Activated naive CD8-positive, alpha-beta T cell treated with anti-CD3 and anti-CD28 coated beads, Interleukin-2, amount 10 ng/mL, durations not matched to agents 7 days and 5 days (primary cell): Measurements from ENCODE around the gene LAMA2. TPM values are rescaled to one million over a fixed set of nuclear protein-coding genes. Genes with fewer than 3 reads are reported as not detected.

Experiments
- ATAC-seq: fragments of 150-1000 bp; cut with Tn5 transposase; one replicate; pipeline ENCODE4 v1.10.0; 2021; ENCODE audit warnings: low read depth, moderate library complexity
- POLR2A ChIA-PET: fragments of 350-600 bp; sonication (Branson Sonifier 250); formaldehyde crosslinking; loops from one replicate; lab custom pipeline; 2021; ENCODE audit warnings: antibody characterized with exemption; lab: Charles Lee
- DNase-seq: peaks from one replicate; pipeline ENCODE4 v3.0.0; 2021
- H3K27ac Mint-ChIP-seq: one replicate; pipeline ENCODE4 v1.8.0; 2022; ENCODE audit warnings: mild to moderate bottlenecking, mixed read lengths
- H3K27me3 Mint-ChIP-seq: one replicate; pipeline ENCODE4 v1.8.0; 2022; ENCODE audit warnings: mild to moderate bottlenecking, moderate library complexity, mixed read lengths
- H3K36me3 Mint-ChIP-seq: one replicate; pipeline ENCODE4 v1.8.0; 2021; ENCODE audit warnings: mild to moderate bottlenecking, mixed read lengths
- H3K4me1 Mint-ChIP-seq: one replicate; pipeline ENCODE4 v1.8.0; 2021; ENCODE audit warnings: mixed read lengths
- H3K4me3 Mint-ChIP-seq: one replicate; pipeline ENCODE4 v1.8.0; 2022; ENCODE audit warnings: mild to moderate bottlenecking, moderate library complexity, mixed read lengths
- H3K9me3 Mint-ChIP-seq: one replicate; pipeline ENCODE4 v1.8.0; 2021; ENCODE audit warnings: mixed read lengths
- total RNA-seq, 2 experiments: library from RNA; stranded (reverse); gene quantifications; one replicate each; pipeline ENCODE4 v1.2.3, GENCODE V29; 2021

The LAMA2 gene
- total RNA-seq, 2 experiments from 2014 or later = not detected

GRCh38 chr6:129544892-129545612 lies 662.1 kb downstream of the LAMA2 start:
- POLR2A ChIA-PET = no interaction called here
- Mint-ChIP-seq H3K27me3 (no peaks in the 10 kb centered on the region), H3K9me3 (peaks cover 2% of the 10 kb centered on the region), H3K4me1 (no peaks in the 10 kb centered on the region), H3K4me3 (no peak overlapping the region), H3K27ac (no peak overlapping the region), H3K36me3 (peaks cover 6% of the 10 kb centered on the region)
- ATAC-seq (no peak), DNase-seq (no peak)

GRCh38 chr6:129546702-129547101 lies 663.8 kb downstream of the LAMA2 start:
- no peaks in the 10 kb centered on the region for H3K4me1 Mint-ChIP-seq

DNA sequence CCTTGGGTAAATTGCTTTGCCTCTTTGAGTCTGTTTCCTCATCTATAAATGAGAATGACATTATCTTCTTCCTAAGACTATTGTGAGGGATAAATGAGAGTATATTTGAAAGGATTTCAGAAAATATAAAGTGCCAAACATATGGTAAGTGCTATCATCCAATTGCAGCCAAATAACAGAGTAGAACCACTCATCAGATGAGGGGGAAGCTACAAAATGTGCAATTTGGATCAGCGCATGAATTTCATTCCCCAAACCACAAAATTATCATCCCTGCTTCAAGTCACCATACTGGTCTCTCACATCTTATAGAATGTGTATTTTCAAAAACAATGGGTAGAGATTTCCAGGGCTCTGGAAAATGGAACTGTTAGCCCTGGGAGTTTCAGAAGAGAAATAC lies 668.5 kb downstream of the LAMA2 start:
- Mint-ChIP-seq H3K9me3 (no peaks in the 10 kb centered on the region), H3K27ac (no peak overlapping the region), H3K4me1 (no peaks in the 10 kb centered on the region), H3K36me3 (peaks cover 2% of the 10 kb centered on the region), H3K4me3 (no peak overlapping the region), H3K27me3 (peaks cover 11% of the 10 kb centered on the region)
- DNase-seq (no peak), ATAC-seq (no peak)
- POLR2A ChIA-PET = no interaction called here

More at GRCh38 chr6:129546702-129547101, 663.8 kb downstream of the LAMA2 start:
- H3K9me3 Mint-ChIP-seq = peaks cover 2% of the 10 kb centered on the region
- H3K4me3 Mint-ChIP-seq = no peak overlapping the region
- peaks cover 6% of the 10 kb centered on the region for H3K36me3 Mint-ChIP-seq
- H3K27ac Mint-ChIP-seq = no peak overlapping the region
- POLR2A ChIA-PET = no interaction called here
- no peaks in the 10 kb centered on the region for H3K27me3 Mint-ChIP-seq
- ATAC-seq (no peak), DNase-seq (no peak)

DNA sequence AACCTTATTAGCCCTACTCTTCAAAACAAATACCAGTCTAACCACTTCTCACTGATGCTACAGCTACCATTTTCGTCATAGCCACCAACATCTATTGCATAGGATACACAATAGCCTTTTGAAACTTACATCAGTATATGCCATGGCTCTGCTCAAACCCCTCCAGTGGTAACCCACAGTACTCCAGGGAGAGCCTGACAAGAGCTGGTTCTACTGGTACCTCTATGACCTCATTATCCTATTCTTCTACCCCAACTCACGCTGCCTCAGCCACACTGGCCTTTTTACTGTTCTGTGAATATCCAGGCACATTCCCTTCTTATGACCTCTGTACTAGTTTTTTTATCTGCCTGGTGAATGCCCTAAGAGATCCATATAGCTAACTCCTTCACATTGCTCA lies 669.5 kb downstream of the LAMA2 start:
- H3K27ac Mint-ChIP-seq = no peak overlapping the region
- DNase-seq = no peak

DNA sequence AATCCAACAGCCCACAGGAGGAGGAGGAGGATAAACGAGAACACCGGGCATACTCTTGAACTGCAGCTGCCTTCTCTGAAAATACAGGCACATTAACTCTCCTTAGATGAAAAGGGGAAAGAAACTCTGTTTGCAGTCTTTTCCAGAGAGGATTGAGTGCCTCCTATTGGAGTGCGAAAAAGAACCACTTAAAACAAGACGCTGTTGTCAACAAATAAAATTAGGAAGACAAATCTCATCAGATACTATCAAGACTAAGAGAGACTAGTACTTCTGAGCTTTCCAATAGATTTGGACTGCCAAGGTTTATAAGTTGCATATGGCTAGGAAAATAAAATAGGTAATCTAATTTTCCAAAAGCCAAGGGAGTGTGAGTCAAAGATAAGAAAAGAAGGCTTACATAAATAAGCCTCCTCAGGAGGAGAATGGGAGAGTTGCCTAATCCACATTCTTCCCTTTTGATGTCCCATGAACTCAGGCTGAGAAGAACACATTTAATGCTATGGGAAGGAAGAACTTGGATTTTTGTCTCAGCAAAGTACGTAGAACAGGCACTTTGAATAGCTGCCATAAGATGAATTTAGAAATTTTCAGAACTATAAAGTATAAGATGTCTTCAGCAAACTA lies 672.4 kb downstream of the LAMA2 start:
- POLR2A ChIA-PET = no interaction called here
- no peaks in the 10 kb centered on the region for H3K36me3 Mint-ChIP-seq
- no peaks in the 10 kb centered on the region for H3K9me3 Mint-ChIP-seq
- no peaks in the 10 kb centered on the region for H3K4me1 Mint-ChIP-seq
- no peak for ATAC-seq
- no peak overlapping the region for H3K27ac Mint-ChIP-seq
- H3K4me3 Mint-ChIP-seq = no peak overlapping the region
- DNase-seq = no peak
- H3K27me3 Mint-ChIP-seq = peaks cover 11% of the 10 kb centered on the region

More for the DNA sequence above, 669.5 kb downstream of the LAMA2 start:
- Mint-ChIP-seq H3K4me3 (no peak overlapping the region), H3K36me3 (peaks cover 2% of the 10 kb centered on the region), H3K4me1 (no peaks in the 10 kb centered on the region), H3K9me3 (no peaks in the 10 kb centered on the region), H3K27me3 (peaks cover 11% of the 10 kb centered on the region)
- POLR2A ChIA-PET = no interaction called here
- ATAC-seq = no peak

DNA sequence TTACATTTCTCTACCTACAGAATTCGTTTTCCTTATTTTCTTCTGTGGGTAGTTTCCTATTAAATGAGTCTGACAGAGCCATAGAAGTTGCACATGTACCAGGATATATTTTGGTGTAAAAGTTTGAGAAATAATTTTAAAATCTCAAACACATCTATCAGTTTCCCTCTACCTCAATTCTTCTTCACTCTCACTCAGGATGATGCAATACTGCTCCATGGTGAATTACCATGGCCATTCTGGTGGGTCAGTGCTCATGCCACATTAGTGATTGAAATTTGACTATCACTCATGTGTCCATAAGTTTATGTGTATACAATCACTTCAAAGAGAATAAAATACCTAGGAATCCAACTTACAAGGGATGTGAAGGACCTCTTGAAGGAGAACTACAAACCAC lies 675.3 kb downstream of the LAMA2 start:
- DNase-seq (no peak), ATAC-seq (no peak)
- Mint-ChIP-seq H3K27me3 (peaks cover 5% of the 10 kb centered on the region), H3K27ac (no peak overlapping the region), H3K4me1 (no peaks in the 10 kb centered on the region), H3K4me3 (no peak overlapping the region), H3K36me3 (no peaks in the 10 kb centered on the region), H3K9me3 (no peaks in the 10 kb centered on the region)
- POLR2A ChIA-PET = no interaction called here

DNA sequence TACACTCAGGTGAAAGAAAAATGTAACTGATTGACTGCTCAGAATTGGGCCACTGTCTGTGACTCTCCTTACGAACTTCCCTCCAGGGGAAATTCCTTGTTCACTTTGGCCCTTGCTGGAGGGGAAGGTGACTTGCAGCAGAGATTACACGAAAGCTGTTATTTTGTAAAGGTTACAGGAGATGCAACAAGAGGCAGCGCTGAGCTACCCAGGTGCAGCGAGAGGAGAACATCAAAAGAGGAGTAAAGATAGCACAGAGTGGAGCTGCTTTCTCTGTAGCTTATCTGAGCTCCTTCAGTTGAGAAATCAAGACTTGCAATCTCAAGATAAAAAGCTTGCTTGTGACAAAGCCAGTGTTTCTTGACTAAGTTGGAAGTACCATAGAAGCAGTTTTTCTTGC lies 682.4 kb downstream of the LAMA2 start:
- POLR2A ChIA-PET = no interaction called here
- no peaks in the 10 kb centered on the region for H3K4me1 Mint-ChIP-seq

GRCh38 chr6:129565811-129566210 lies 682.9 kb downstream of the LAMA2 start:
- Mint-ChIP-seq H3K27ac (no peak overlapping the region), H3K4me1 (no peaks in the 10 kb centered on the region), H3K36me3 (peaks cover 4% of the 10 kb centered on the region), H3K9me3 (peaks cover under 1% of the 10 kb centered on the region), H3K4me3 (no peak overlapping the region), H3K27me3 (no peaks in the 10 kb centered on the region)
- POLR2A ChIA-PET = no interaction called here
- no peak for DNase-seq
- no peak for ATAC-seq

More for the DNA sequence above, 682.4 kb downstream of the LAMA2 start:
- DNase-seq = no peak
- ATAC-seq = no peak
- Mint-ChIP-seq H3K4me3 (no peak overlapping the region), H3K27ac (no peak overlapping the region), H3K27me3 (no peaks in the 10 kb centered on the region), H3K36me3 (peaks cover 4% of the 10 kb centered on the region), H3K9me3 (no peaks in the 10 kb centered on the region)
